BE2C (cell line): ENCODE results near the gene SLC25A47.
"Not testable (repeated sequence)": the region's sequence is repeated elsewhere in the genome, so short reads cannot be mapped to it uniquely, and the experiment has no call there.

Experiments
- DNase-seq: peaks from one replicate; pipeline ENCODE4 v3.0.0-alpha.2; 2020
- H3K27me3 ChIP-seq: fragments of 250-450 bp; sonication (Bioruptor Pico); 2 replicates; pipeline ENCODE4 v1.5.1; 2020; ENCODE audit warnings: mild to moderate bottlenecking
- H3K36me3 ChIP-seq: fragments of 250-450 bp; sonication (Bioruptor Pico); 2 replicates; pipeline ENCODE4 v1.5.1; 2020; ENCODE audit warnings: mild to moderate bottlenecking
- H3K4me1 ChIP-seq: fragments of 250-450 bp; sonication (Bioruptor Pico); 2 replicates; pipeline ENCODE4 v1.5.1; 2020
- H3K4me3 ChIP-seq: 2 replicates; pipeline ENCODE4 v1.5.1; 2011; ENCODE audit warnings: low read depth, low read length
- H3K9me3 ChIP-seq: fragments of 250-450 bp; sonication (Bioruptor Pico); 2 replicates; pipeline ENCODE4 v1.5.1; 2020
- TF ChIP-seq, protein P1 (sequence below): IDR thresholded peaks from 2 replicates; pipeline ENCODE4 v1.5.1; 2012; ENCODE audit warnings: mild to moderate bottlenecking, low read depth, low read length

SLC25A47 gene

GRCh38 chr14:100341301-100342031, 18.3 kb downstream of the SLC25A47 start:
- Histone ChIP-seq H3K4me3 (no peak overlapping the region), H3K9me3 (no peaks in the 10 kb centered on the region), H3K36me3 (peaks cover 33% of the 10 kb centered on the region), H3K27me3 (no peaks in the 10 kb centered on the region), H3K4me1 (peaks cover 6% of the 10 kb centered on the region; the same call in 1 of the 2 replicates)
- TF ChIP-seq, protein P1, sequence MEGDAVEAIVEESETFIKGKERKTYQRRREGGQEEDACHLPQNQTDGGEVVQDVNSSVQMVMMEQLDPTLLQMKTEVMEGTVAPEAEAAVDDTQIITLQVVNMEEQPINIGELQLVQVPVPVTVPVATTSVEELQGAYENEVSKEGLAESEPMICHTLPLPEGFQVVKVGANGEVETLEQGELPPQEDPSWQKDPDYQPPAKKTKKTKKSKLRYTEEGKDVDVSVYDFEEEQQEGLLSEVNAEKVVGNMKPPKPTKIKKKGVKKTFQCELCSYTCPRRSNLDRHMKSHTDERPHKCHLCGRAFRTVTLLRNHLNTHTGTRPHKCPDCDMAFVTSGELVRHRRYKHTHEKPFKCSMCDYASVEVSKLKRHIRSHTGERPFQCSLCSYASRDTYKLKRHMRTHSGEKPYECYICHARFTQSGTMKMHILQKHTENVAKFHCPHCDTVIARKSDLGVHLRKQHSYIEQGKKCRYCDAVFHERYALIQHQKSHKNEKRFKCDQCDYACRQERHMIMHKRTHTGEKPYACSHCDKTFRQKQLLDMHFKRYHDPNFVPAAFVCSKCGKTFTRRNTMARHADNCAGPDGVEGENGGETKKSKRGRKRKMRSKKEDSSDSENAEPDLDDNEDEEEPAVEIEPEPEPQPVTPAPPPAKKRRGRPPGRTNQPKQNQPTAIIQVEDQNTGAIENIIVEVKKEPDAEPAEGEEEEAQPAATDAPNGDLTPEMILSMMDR: no peak
- DNase-seq: no peak

DNA sequence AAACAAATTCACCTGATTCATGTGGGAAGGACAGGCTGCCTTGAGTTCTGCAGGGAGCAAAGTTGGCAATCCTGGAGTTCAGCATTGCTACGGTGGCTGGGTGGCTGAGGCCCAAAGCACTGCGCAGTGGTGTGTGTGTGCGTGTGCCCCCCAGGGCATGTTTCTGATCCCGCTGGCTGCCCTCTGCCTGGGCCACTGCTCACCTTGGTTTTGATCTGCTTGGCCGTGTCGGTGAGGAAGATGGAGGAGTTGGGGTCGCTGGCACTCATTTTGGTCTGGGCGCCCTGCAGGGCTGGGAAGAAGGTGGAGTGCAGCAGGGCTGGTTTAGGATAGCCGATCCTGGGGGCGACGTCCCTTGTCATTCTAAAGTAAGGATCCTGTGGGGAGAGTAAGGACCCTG, 19.1 kb downstream of the SLC25A47 start:
- no peak for DNase-seq
- H3K4me1 ChIP-seq: peaks cover 6% of the 10 kb centered on the region; the same call in 1 of the 2 replicates
- no peaks in the 10 kb centered on the region for H3K9me3 ChIP-seq
- H3K27me3 ChIP-seq: no peaks in the 10 kb centered on the region
- no peak overlapping the region for H3K4me3 ChIP-seq
- TF ChIP-seq, protein P1: no peak
- H3K36me3 ChIP-seq: peaks cover 32% of the 10 kb centered on the region

DNA sequence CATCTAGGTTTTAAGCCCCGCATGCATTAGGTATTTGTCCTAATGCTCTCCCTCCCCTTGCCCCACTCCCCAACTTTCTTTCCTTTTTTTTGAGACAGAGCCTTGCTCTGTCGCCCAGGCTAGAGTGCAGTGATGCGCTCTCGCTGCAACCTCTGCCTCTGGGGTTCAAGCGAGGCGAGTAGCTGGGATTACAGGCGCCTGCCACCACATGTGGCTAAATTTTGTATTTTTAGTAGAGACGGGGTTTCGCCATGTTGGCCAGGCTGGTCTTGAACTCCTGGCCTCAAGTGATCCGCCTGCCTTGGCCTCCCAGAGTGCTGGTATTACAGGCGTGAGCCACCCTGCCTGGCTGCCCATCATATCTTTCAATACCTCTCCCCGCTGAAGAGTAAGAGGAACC, 19.7 kb downstream of the SLC25A47 start:
- peaks cover 32% of the 10 kb centered on the region for H3K36me3 ChIP-seq
- DNase-seq: not testable (repeated sequence)

GRCh38 chr14:100344657-100345056, 21.5 kb downstream of the SLC25A47 start:
- H3K4me3 ChIP-seq, DNase-seq, H3K4me1 ChIP-seq, H3K27me3 ChIP-seq, H3K9me3 ChIP-seq: not testable (repeated sequence)
- peaks cover 40% of the 10 kb centered on the region for H3K36me3 ChIP-seq

More for the DNA sequence above, 19.7 kb downstream of the SLC25A47 start:
- H3K9me3 ChIP-seq, H3K27me3 ChIP-seq, H3K4me3 ChIP-seq, H3K4me1 ChIP-seq: not testable (repeated sequence)

DNA sequence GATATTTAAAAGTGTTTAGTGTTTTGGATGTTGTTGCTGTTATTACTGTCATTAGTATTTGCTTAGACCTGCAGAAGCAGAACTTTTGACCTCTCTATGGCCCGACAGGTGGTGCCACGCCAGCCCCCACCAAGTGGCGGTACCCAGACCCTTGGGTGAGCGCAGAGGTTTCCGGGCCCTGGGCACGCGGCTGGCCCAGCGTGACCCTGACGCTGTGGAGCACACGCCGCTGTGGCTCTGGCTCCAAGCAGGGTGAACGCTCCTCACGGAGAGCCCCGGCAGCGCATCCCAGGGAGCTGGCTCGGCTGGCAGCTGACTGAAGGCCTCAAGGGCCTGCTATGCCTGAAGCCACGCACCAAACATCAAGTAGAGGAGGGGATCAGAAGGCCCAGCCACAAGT, 22.6 kb downstream of the SLC25A47 start:
- Histone ChIP-seq H3K27me3 (no peaks in the 10 kb centered on the region), H3K4me3 (no peak overlapping the region), H3K36me3 (peaks cover 46% of the 10 kb centered on the region), H3K9me3 (no peaks in the 10 kb centered on the region), H3K4me1 (peaks cover 6% of the 10 kb centered on the region; the same call in 1 of the 2 replicates)
- DNase-seq: no peak
- TF ChIP-seq, protein P1: no peak

DNA sequence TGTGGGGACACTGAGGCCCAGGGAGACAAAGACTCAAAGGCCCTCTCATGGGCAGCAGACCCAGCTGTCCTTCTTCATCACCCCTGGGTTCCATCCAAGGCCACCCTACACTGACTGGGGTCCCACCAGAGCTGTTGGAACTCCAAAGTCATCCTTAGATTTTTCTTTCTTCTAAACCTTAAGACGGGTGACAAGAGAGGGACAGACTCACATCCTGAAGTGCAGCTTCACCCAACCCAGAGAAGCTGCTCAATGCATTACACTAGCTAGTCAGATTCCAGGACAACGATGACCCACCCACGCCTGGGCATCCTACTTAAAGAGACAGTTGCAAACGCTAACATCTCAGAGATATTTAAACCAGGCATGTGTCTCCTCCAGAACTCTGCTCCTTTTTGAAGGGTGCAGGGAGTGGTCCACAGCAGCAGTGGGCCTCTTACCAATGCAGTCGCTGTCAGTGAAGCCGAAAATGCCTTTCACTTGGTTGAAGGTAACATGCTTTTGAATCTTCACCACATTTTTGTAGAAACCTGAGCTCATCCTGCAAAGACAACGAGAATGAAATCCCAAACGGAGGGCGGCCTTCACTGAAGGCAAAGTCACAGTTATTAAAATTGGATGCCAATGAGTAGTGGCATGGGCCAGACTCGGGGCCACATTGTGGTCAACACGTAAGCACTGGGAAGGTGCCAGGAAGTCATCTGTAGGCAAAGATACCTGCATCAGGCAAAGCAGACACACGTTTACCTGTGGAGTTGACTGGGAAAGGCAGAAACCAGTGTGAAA, 23.4 kb downstream of the SLC25A47 start:
- no peak for DNase-seq
- Histone ChIP-seq H3K27me3 (no peaks in the 10 kb centered on the region), H3K4me3 (no peak overlapping the region), H3K4me1 (peaks cover 6% of the 10 kb centered on the region; the same call in 1 of the 2 replicates), H3K36me3 (peaks cover 44% of the 10 kb centered on the region), H3K9me3 (no peaks in the 10 kb centered on the region)
- TF ChIP-seq, protein P1: no peak

DNA sequence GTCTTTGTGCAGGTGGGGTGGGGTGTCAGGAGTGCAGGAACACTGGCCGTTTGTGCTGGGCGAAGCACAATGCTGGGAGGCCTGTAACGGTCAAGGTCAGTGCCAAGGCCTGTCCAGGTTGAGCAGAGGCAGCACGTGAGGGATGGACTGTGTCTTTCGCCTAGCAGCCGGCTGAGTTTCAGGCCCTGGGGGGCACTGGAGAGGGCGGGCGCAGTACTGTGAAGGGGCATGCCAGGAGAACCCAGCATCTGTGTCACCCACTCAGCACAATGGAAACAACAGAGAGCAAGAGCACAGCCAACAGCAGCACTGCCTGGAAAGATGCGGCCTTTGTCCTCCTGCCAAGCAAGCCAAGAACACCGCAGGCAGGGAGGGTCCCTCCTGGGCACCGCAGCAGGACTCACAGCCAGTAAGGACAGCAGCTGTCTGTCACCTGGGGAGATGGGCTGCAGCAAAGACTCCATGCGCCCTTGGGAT, 25.2 kb downstream of the SLC25A47 start:
- Histone ChIP-seq H3K27me3 (no peaks in the 10 kb centered on the region), H3K36me3 (peaks cover 50% of the 10 kb centered on the region), H3K4me3 (no peak overlapping the region), H3K4me1 (peaks cover 6% of the 10 kb centered on the region; the same call in 1 of the 2 replicates), H3K9me3 (no peaks in the 10 kb centered on the region)
- TF ChIP-seq, protein P1: no peak
- no peak for DNase-seq
